ENCODE data around the gene PSENEN.

- TF ChIP-seq POLR2A (IDR thresholded peaks at IDR 0.05), result no peak
- TF ChIP-seq CTCF (IDR thresholded peaks at IDR 0.05), result no peak
Observed at GRCh38 chr19:35708391-35708790, 37.1 kb upstream of the PSENEN start.
